Endothelial cell of umbilical vein (primary cell): Measurements from ENCODE around the gene CAPN12. TPM values are rescaled to one million over a fixed set of nuclear protein-coding genes. Genes with fewer than 3 reads are reported as not detected.

Experiments used
- BruUV-seq: library from RNA; stranded (reverse); fragments of 400-500 nt; replicated peaks from 2 replicates; lab custom pipeline; 2021; lab: Mats Ljungman, UMichigan
- CTCF ChIA-PET: fragments of 300-600, 350-600 bp; sonication (Branson Sonifier 250); formaldehyde crosslinking; loops from one replicate; lab custom pipeline; 2021; ENCODE audit warnings: antibody characterized with exemption, inconsistent platforms; lab: Charles Lee
- POLR2A ChIA-PET: fragments of 300-600, 350-600 bp; sonication (Branson Sonifier 250); formaldehyde crosslinking; loops from one replicate; lab custom pipeline; 2021; ENCODE audit warnings: antibody characterized with exemption, inconsistent platforms; lab: Charles Lee
- DNase-seq: peaks from one replicate; pipeline ENCODE4 v3.0.0-alpha.2; 2011; ENCODE audit warnings: low read depth, low spot score
- FAIRE-seq: peaks from 2 replicates; lab custom pipeline; 2011; peaks lifted over from hg19 to GRCh38; lab: Jason Lieb, UNC
- H2AFZ ChIP-seq: 2 replicates; pipeline ENCODE4 v1.6.0; 2012; ENCODE audit warnings: low read depth, low read length, control low read depth, inconsistent platforms
- H3K27ac ChIP-seq: 2 replicates; pipeline ENCODE4 v1.5.1; 2011; ENCODE audit warnings: low read depth, mild to moderate bottlenecking, control low read depth, low read length, moderate library complexity; ENCODE audit not compliant: insufficient read depth
- H3K27me3 ChIP-seq, 2 experiments: 2 replicates each; pipeline versions ENCODE4 v1.6.0 to v1.6.1; 2011; ENCODE audit warnings: low read length in 2 of 2, mixed read lengths in 1 of 2; ENCODE audit not compliant: control insufficient read depth in 2 of 2, insufficient read depth in 2 of 2
- H3K36me3 ChIP-seq, 2 experiments: 2 replicates in 1 of 2; 3 replicates in 1 of 2; pipeline ENCODE4 v1.5.1; 2011; ENCODE audit warnings: low read length in 2 of 2, mild to moderate bottlenecking in 1 of 2, moderate library complexity in 1 of 2; ENCODE audit not compliant: control insufficient read depth in 2 of 2, insufficient read depth in 2 of 2; ENCODE audit errors: extremely low read depth in 1 of 2
- H3K4me1 ChIP-seq: 3 replicates; pipeline ENCODE4 v1.5.1; 2011; ENCODE audit warnings: mild to moderate bottlenecking, low read length; ENCODE audit not compliant: control insufficient read depth, insufficient read depth; ENCODE audit errors: extremely low read depth
- H3K4me2 ChIP-seq: 2 replicates; pipeline ENCODE4 v1.6.1; 2011; ENCODE audit warnings: low read length, control low read depth, mixed read lengths; ENCODE audit not compliant: insufficient read depth
- H3K4me3 ChIP-seq, 3 experiments: fragments of 200-600 bp in 1 of 3; sonication (generic), shearing (Covaris generic) in 1 of 3; replicated peaks in 1 of 3; 2 replicates each; pipeline ENCODE4 v1.5.1; 2011 to 2016; ENCODE audit warnings: control low read depth in 3 of 3, low read length in 3 of 3, mild to moderate bottlenecking in 2 of 3, inconsistent platforms in 1 of 3, low read depth in 1 of 3, moderate library complexity in 1 of 3; ENCODE audit not compliant: insufficient read depth in 1 of 3
- H3K79me2 ChIP-seq: 2 replicates; pipeline ENCODE4 v1.6.0; 2012; ENCODE audit warnings: low read length, inconsistent platforms; ENCODE audit not compliant: control insufficient read depth, insufficient read depth
- H3K9ac ChIP-seq: replicated peaks from 2 replicates; pipeline ENCODE3; 2011; ENCODE audit warnings: low read length, control low read depth; ENCODE audit not compliant: insufficient read depth; ENCODE audit errors: extremely low read depth
- H3K9me1 ChIP-seq: replicated peaks from 3 replicates; pipeline ENCODE4 v1.6.0; 2011; ENCODE audit warnings: mild to moderate bottlenecking, low read length; ENCODE audit not compliant: control insufficient read depth, insufficient read depth; ENCODE audit errors: extremely low read depth
- H3K9me3 ChIP-seq: replicated peaks from 2 replicates; pipeline ENCODE4 v1.5.1; 2012; ENCODE audit warnings: low read length, inconsistent platforms; ENCODE audit not compliant: control insufficient read depth, insufficient read depth
- H4K20me1 ChIP-seq: replicated peaks from 2 replicates; pipeline ENCODE3; 2011; ENCODE audit warnings: mild to moderate bottlenecking, low read length; ENCODE audit not compliant: control insufficient read depth, insufficient read depth; ENCODE audit errors: extremely low read depth
- FOS ChIP-seq: IDR thresholded peaks from 2 replicates; pipeline ENCODE4 v1.6.1; 2011; ENCODE audit warnings: mild to moderate bottlenecking, low read length, moderate library complexity, borderline replicate concordance; ENCODE audit not compliant: insufficient read depth
- MYC ChIP-seq: IDR thresholded peaks from one replicate; pipeline ENCODE4 v1.6.1; 2011; ENCODE audit warnings: mild to moderate bottlenecking, low read depth, low read length
- POLR2A ChIP-seq: IDR thresholded peaks from 2 replicates; pipeline ENCODE4 v1.6.1; 2012; ENCODE audit warnings: low read depth, mild to moderate bottlenecking, control low read depth, low read length
- dilution Hi-C: fragments of 300-500 bp; cut with MboI; formaldehyde crosslinking; loops from one replicate; pipeline ENCODE4 v1.15.0; 2019; ENCODE audit warnings: low sequenced_read_pairs; ENCODE audit not compliant: extremely low pct_ligation_motif_present
- intact Hi-C: fragments of 100-400 bp; cut with micrococcal nuclease; formaldehyde crosslinking; loops from one replicate; pipeline ENCODE4 v1.10.0; 2022
- polyA plus RNA-seq, 4 experiments: library from polyadenylated mRNA; depleted of rRNA in 3 of 4; stranded (reverse) in 3 of 4; unstranded in 1 of 4; fragments of >200 nt; gene quantifications; 2 replicates each; pipeline versions ENCODE4 v1.2.1 to v1.2.3, GENCODE V29; 2011 to 2012; ENCODE audit warnings: missing spikeins in 1 of 4
- total RNA-seq: library from RNA; stranded (reverse); gene quantifications from 2 replicates; pipeline ENCODE4 v1.2.3, GENCODE V29; 2021
- TF ChIP-seq, protein P1 (sequence below), 2 donors: IDR thresholded peaks; 1 replicate in 1 of 2; 2 replicates in 1 of 2; pipeline ENCODE4 v1.5.1; 2011; ENCODE audit warnings: low read length in 2 of 2, mild to moderate bottlenecking in 2 of 2, moderate library complexity in 2 of 2, control low read depth in 1 of 2, inconsistent platforms in 1 of 2, low read depth in 1 of 2; ENCODE audit not compliant: insufficient read depth in 1 of 2; ENCODE audit errors: extremely low read depth in 1 of 2
- TF ChIP-seq, protein P2 (sequence below): IDR thresholded peaks from 2 replicates; pipeline ENCODE4 v1.6.1; 2011; ENCODE audit not compliant: insufficient read depth, insufficient read length

The CAPN12 gene
- total and polyA plus RNA-seq, 2 donors (not counting 3 experiments of a cell fraction or from before 2014, with no cell fraction given), result 0.35 TPM; not detected in 1

DNA sequence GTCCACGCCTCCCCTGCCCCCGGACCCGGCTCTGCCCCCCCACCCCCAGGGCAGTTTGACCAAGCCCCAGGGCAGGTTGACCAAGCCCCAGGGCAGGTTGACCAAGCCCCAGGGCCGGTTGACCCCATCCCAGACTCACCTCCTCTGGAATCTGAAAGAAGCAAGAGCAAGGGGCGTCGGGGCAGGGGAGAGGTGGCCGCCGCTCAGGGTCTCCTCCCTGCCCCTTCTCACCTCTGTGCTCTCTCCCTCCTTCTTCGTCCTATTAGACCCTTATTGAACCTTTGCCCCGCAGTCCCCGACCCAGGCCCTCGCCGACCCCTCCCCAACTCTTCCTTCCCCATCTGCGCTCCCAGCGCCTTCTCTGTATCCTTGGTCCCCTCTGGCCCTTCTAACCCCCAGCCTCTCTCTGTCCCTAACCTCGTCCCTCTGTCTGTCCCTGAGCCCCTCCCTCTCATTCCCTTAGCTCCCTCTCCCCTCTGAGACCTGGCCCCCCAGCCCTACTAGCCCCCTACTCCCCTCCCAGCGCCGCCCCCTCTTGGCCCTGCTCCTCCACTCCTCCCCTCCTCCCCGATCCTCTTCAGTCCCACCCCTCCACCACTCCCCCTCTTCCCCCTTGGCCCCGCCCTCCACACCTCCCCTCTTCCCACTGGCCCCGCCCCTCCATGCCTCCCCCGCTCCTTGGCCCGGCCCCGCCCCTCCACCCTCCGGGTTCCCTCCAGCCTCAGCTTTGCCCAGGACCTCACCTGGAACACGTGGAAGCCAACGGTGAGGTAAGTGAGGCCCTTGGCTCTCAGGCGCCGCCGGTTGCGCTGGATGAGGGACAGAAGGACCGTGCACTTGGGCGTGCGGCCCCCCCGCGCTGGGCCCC lies 7.6 kb downstream of the CAPN12 start:
- dilution Hi-C loops, result no loop called here
- Histone ChIP-seq H4K20me1 (no peaks in the 10 kb centered on the region), H3K36me3 (no peaks in the 10 kb centered on the region), H3K4me1 (peaks cover 17% of the 10 kb centered on the region), H2AFZ (no peak overlapping the region), H3K9me3 (no peaks in the 10 kb centered on the region), H3K27ac (no peak overlapping the region), H3K27me3 (no peaks in the 10 kb centered on the region), H3K4me3 (peak overlapping the region in 1 of 3 experiments; percentile 37), H3K9me1 (no peaks in the 10 kb centered on the region), H3K4me2 (no peak overlapping the region), H3K79me2 (no peaks in the 10 kb centered on the region), H3K9ac (no peak overlapping the region)
- TF ChIP-seq FOS, result no peak
- TF ChIP-seq, protein P1, sequence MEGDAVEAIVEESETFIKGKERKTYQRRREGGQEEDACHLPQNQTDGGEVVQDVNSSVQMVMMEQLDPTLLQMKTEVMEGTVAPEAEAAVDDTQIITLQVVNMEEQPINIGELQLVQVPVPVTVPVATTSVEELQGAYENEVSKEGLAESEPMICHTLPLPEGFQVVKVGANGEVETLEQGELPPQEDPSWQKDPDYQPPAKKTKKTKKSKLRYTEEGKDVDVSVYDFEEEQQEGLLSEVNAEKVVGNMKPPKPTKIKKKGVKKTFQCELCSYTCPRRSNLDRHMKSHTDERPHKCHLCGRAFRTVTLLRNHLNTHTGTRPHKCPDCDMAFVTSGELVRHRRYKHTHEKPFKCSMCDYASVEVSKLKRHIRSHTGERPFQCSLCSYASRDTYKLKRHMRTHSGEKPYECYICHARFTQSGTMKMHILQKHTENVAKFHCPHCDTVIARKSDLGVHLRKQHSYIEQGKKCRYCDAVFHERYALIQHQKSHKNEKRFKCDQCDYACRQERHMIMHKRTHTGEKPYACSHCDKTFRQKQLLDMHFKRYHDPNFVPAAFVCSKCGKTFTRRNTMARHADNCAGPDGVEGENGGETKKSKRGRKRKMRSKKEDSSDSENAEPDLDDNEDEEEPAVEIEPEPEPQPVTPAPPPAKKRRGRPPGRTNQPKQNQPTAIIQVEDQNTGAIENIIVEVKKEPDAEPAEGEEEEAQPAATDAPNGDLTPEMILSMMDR (IDR thresholded peaks at IDR 0.05; ENCODE audit: extremely low read depth in 1 of 2, insufficient read depth in 1 of 2, low read depth in 1 of 2, low read length in 2 of 2), result no peak
- TF ChIP-seq POLR2A, result no peak
- TF ChIP-seq, protein P2, sequence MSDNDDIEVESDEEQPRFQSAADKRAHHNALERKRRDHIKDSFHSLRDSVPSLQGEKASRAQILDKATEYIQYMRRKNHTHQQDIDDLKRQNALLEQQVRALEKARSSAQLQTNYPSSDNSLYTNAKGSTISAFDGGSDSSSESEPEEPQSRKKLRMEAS, result no peak
- TF ChIP-seq MYC, result no peak
- DNase-seq (no peak), FAIRE-seq (no peak)
- BruUV-seq, result no TSS peak
- ChIA-PET CTCF (no interaction called here), POLR2A (no interaction called here)
- intact Hi-C loops, result loop anchor here (5.0 kb wide), 1 partner anchor 96 kb away; the partner anchor contains the start of gene ECH1
